Measurements from ENCODE around the gene ABT1.

GRCh38 chr6:26596579-26597388 lies at the start of gene ABT1:
- TF ChIP-seq CTCF (conservative IDR thresholded peaks at IDR 0.05) (no peak), EZH2 (IDR thresholded peaks at IDR 0.05; ENCODE audit: low read depth) (no peak)
